Liver (tissue), 9 donors: Measurements from ENCODE around the gene SRGAP3. TPM values are rescaled to one million over a fixed set of nuclear protein-coding genes. Genes with fewer than 3 reads are reported as not detected.

Experiments
- DNase-seq: peaks from one replicate; pipeline ENCODE4 v3.0.0-alpha.2; 2017; ENCODE audit warnings: low spot score
- H3K27ac ChIP-seq, 2 donors: one replicate each; pipeline ENCODE4 v1.7.0; 2013; ENCODE audit warnings: inconsistent platforms in 2 of 2, low read length in 2 of 2, control low read depth in 1 of 2, low read depth in 1 of 2, mild to moderate bottlenecking in 1 of 2
- H3K27me3 ChIP-seq, 4 donors: one replicate each; pipeline versions ENCODE4 v1.6.1 to v1.7.0; 2013; ENCODE audit warnings: low read length in 3 of 4, inconsistent platforms in 1 of 4, mild to moderate bottlenecking in 1 of 4, moderate library complexity in 1 of 4; ENCODE audit not compliant: control insufficient read depth in 4 of 4, insufficient read depth in 4 of 4
- H3K36me3 ChIP-seq, 4 donors: one replicate each; pipeline versions ENCODE4 v1.6.1 to v1.7.0; 2013; ENCODE audit warnings: low read length in 3 of 4, mild to moderate bottlenecking in 3 of 4, low read depth in 1 of 4, moderate library complexity in 1 of 4; ENCODE audit not compliant: control insufficient read depth in 4 of 4, insufficient read depth in 3 of 4
- H3K4me1 ChIP-seq, 4 donors: one replicate each; pipeline versions ENCODE4 v1.6.1 to v1.7.0; 2013; ENCODE audit warnings: low read length in 3 of 4, mild to moderate bottlenecking in 3 of 4, moderate library complexity in 1 of 4; ENCODE audit not compliant: control insufficient read depth in 4 of 4, insufficient read depth in 4 of 4
- H3K4me3 ChIP-seq, 3 donors: one replicate each; pipeline versions ENCODE4 v1.6.1 to v1.7.0; 2013; ENCODE audit warnings: low read length in 3 of 3, control low read depth in 1 of 3, low read depth in 1 of 3, mild to moderate bottlenecking in 1 of 3
- H3K9ac ChIP-seq, 2 donors: one replicate each; pipeline ENCODE4 v1.7.0; 2013; ENCODE audit warnings: low read length in 2 of 2, mild to moderate bottlenecking in 2 of 2, moderate library complexity in 2 of 2, control low read depth in 1 of 2, low read depth in 1 of 2
- H3K9me3 ChIP-seq, 4 donors: one replicate each; pipeline versions ENCODE4 v1.6.1 to v1.7.0; 2013; ENCODE audit warnings: low read length in 3 of 4; ENCODE audit not compliant: control insufficient read depth in 4 of 4
- ATF3 ChIP-seq: IDR thresholded peaks from 2 replicates; pipeline ENCODE4 v1.6.1; 2016; ENCODE audit warnings: antibody characterized with exemption
- CTCF ChIP-seq: fragments of 150-350 bp; IDR thresholded peaks from 2 replicates; pipeline ENCODE4 v1.5.1; 2017; ENCODE audit warnings: improper control_type of control experiment, low read depth, low read length; ENCODE audit not compliant: missing input control
- EGR1 ChIP-seq, 2 donors: IDR thresholded peaks; 2 replicates each; pipeline ENCODE4 v1.6.1; 2016 to 2018; ENCODE audit warnings: antibody characterized with exemption in 2 of 2, low read depth in 2 of 2
- FOXA1 ChIP-seq: IDR thresholded peaks from 2 replicates; pipeline ENCODE4 v1.6.1; 2016; ENCODE audit warnings: antibody characterized with exemption
- FOXA2 ChIP-seq: IDR thresholded peaks from 2 replicates; pipeline ENCODE4 v1.6.1; 2016; ENCODE audit warnings: antibody characterized with exemption
- GABPA ChIP-seq, 2 donors: IDR thresholded peaks in 1 of 2; conservative IDR thresholded peaks in 1 of 2; 2 replicates each; pipeline ENCODE4 v1.6.1; 2016; ENCODE audit warnings: antibody characterized with exemption in 2 of 2, mild to moderate bottlenecking in 1 of 2, moderate library complexity in 1 of 2
- HNF4A ChIP-seq, 2 donors: conservative IDR thresholded peaks; 2 replicates each; pipeline ENCODE4 v1.6.1; 2016; ENCODE audit warnings: antibody characterized with exemption in 2 of 2, mild to moderate bottlenecking in 2 of 2
- HNF4G ChIP-seq: IDR thresholded peaks from 2 replicates; pipeline ENCODE4 v1.6.1; 2016; ENCODE audit warnings: antibody characterized with exemption
- JUND ChIP-seq, 2 donors: IDR thresholded peaks; 2 replicates each; pipeline ENCODE4 v1.6.1; 2016; ENCODE audit warnings: antibody characterized with exemption in 2 of 2
- MAX ChIP-seq: IDR thresholded peaks from 2 replicates; pipeline ENCODE4 v1.6.1; 2016; ENCODE audit warnings: antibody characterized with exemption
- NR2F2 ChIP-seq: IDR thresholded peaks from 2 replicates; pipeline ENCODE4 v1.6.1; 2016; ENCODE audit warnings: antibody characterized with exemption
- RAD21 ChIP-seq, 2 donors: IDR thresholded peaks; 2 replicates each; pipeline ENCODE4 v1.6.1; 2016; ENCODE audit warnings: antibody characterized with exemption in 2 of 2, mild to moderate bottlenecking in 2 of 2
- REST ChIP-seq: IDR thresholded peaks from 2 replicates; pipeline ENCODE4 v1.6.1; 2016; ENCODE audit warnings: antibody characterized with exemption, mild to moderate bottlenecking
- RXRA ChIP-seq, 2 donors: IDR thresholded peaks; 2 replicates each; pipeline ENCODE4 v1.6.1; 2017 to 2018; ENCODE audit warnings: antibody characterized with exemption in 2 of 2, mild to moderate bottlenecking in 1 of 2
- TAF1 ChIP-seq: conservative IDR thresholded peaks from 2 replicates; pipeline ENCODE4 v1.6.1; 2016; ENCODE audit warnings: antibody characterized with exemption, mild to moderate bottlenecking
- YY1 ChIP-seq: IDR thresholded peaks from 2 replicates; pipeline ENCODE4 v1.6.1; 2016; ENCODE audit warnings: antibody characterized with exemption, mild to moderate bottlenecking
- ZBTB33 ChIP-seq: IDR thresholded peaks from 2 replicates; pipeline ENCODE4 v1.6.1; 2016; ENCODE audit warnings: antibody characterized with exemption
- WGBS: extraction: QIAGEN DNeasy Blood & Tissue Kit; methylation state at CpG from one replicate; pipeline ENCODE4 v1.1.7; 2013; 5-methylcytosine and 5-hydroxymethylcytosine counted together
- polyA plus RNA-seq, 2 donors: library from polyadenylated mRNA; stranded (reverse) in 1 of 2; unstranded in 1 of 2; fragments of 200-250 nt in 1 of 2; fragments of >200 nt in 1 of 2; fragmentation: Nextera tagmentation in 1 of 2; extraction: Ambion mirVana in 1 of 2; gene quantifications; one replicate each; pipeline versions ENCODE4 v1.2.1 to v1.2.3, GENCODE V29; 2013 to 2015
- total RNA-seq, 2 donors: library from RNA; depleted of rRNA; stranded (reverse); fragments of >200 nt; gene quantifications; one replicate each; pipeline ENCODE4 v1.2.3, GENCODE V29; 2014
- donor health status: healthy.
- donor health status: healthy.
- donor health status: healthy.
- donor health status: healthy.
- donor health status: healthy.

Gene SRGAP3
- total and polyA plus RNA-seq, 4 donors, result 0.61 to 4.2 (median 1.6) TPM

GRCh38 chr3:9280451-9281219, 31.2 kb upstream of the SRGAP3 start:
- no peaks in the 10 kb centered on the region for H3K36me3 ChIP-seq
- TF ChIP-seq HNF4A (conservative IDR thresholded peaks at IDR 0.05) (no peak), CTCF (no peak), RXRA (IDR thresholded peaks at IDR 0.05) (no peak), ATF3 (no peak), FOXA1 (no peak), YY1 (no peak), FOXA2 (no peak), JUND (IDR thresholded peaks at IDR 0.05) (no peak), REST (no peak), RAD21 (IDR thresholded peaks at IDR 0.05) (no peak), MAX (no peak), NR2F2 (no peak), TAF1 (no peak), GABPA (IDR thresholded peaks at IDR 0.05 in 1 of 2, conservative IDR thresholded peaks at IDR 0.05 in 1 of 2) (no peak), EGR1 (IDR thresholded peaks at IDR 0.05; ENCODE audit: low read depth in 2 of 2) (no peak), ZBTB33 (no peak), HNF4G (no peak)
- H3K9ac ChIP-seq, result no peak overlapping the region
- H3K27me3 ChIP-seq, result no peaks in the 10 kb centered on the region
- WGBS, result 79% methylated on average over 11 of the region's 11 CpGs
- DNase-seq, result no peak
- H3K9me3 ChIP-seq, result no peaks in the 10 kb centered on the region
- no peak overlapping the region for H3K4me3 ChIP-seq
- no peaks in the 10 kb centered on the region for H3K4me1 ChIP-seq
- no peak overlapping the region for H3K27ac ChIP-seq
